ENCODE measurements around the gene OR10H1.
A peak's percentile ranks its signal among the peaks of the same experiment; 100 is the strongest.
"Not testable (repeated sequence)": the region's sequence is repeated elsewhere in the genome, so short reads cannot be mapped to it uniquely, and the experiment has no call there.

The OR10H1 gene

GRCh38 chr19:15815306-15815705, at the start of gene OR10H1:
Gene OR10H1, minus strand, starts transcription at chr19:15815664. Its CDS starts 7,627 bp downstream, at chr19:15808037.
- DNase-seq (ENCODE audit: low read depth in 3 of 3), result no peak

GRCh38 chr19:15864824-15865223, 49.4 kb upstream of the OR10H1 start:
- no peak for DNase-seq (ENCODE audit: low read depth in 3 of 3)

GRCh38 chr19:15863272-15863671, 47.8 kb upstream of the OR10H1 start:
- no peak for DNase-seq (ENCODE audit: low read depth in 3 of 3)

- DNase-seq (ENCODE audit: low read depth in 3 of 3), result no peak
Measured at GRCh38 chr19:15862444-15862843, 47.0 kb upstream of the OR10H1 start.

GRCh38 chr19:15860522-15860921, 45.1 kb upstream of the OR10H1 start:
- no peak for DNase-seq (ENCODE audit: low read depth in 3 of 3)

- no peak for DNase-seq (ENCODE audit: low read depth in 3 of 3)
Measured at GRCh38 chr19:15859187-15859586, 43.7 kb upstream of the OR10H1 start.

- DNase-seq (ENCODE audit: low read depth in 3 of 3), result no peak
Measured at GRCh38 chr19:15850385-15850784, 34.9 kb upstream of the OR10H1 start.

- no peak for DNase-seq (ENCODE audit: low read depth in 3 of 3)
Measured at GRCh38 chr19:15846923-15847322, 31.5 kb upstream of the OR10H1 start.

- DNase-seq (ENCODE audit: low read depth in 3 of 3), result not testable (repeated sequence)
Measured at GRCh38 chr19:15843894-15844222, 28.4 kb upstream of the OR10H1 start.

GRCh38 chr19:15843203-15843893, 27.9 kb upstream of the OR10H1 start:
- DNase-seq (ENCODE audit: low read depth in 3 of 3), result no peak

GRCh38 chr19:15841875-15842569, 26.6 kb upstream of the OR10H1 start:
- DNase-seq (ENCODE audit: low read depth in 3 of 3), result no peak

GRCh38 chr19:15840833-15841232, 25.4 kb upstream of the OR10H1 start:
- DNase-seq (ENCODE audit: low read depth in 3 of 3), result no peak

GRCh38 chr19:15839888-15840287, 24.4 kb upstream of the OR10H1 start:
- DNase-seq (ENCODE audit: low read depth in 3 of 3), result not testable (repeated sequence)

- DNase-seq (ENCODE audit: low read depth in 3 of 3), result no peak
Measured at GRCh38 chr19:15838351-15838750, 22.9 kb upstream of the OR10H1 start.

GRCh38 chr19:15837221-15837731, 21.8 kb upstream of the OR10H1 start:
- peak; percentile 2 to 6 (median 5) for DNase-seq (ENCODE audit: low read depth in 3 of 3)

- peak; percentile 90 to 95 (median 91) for DNase-seq (ENCODE audit: low read depth in 3 of 3)
Measured at GRCh38 chr19:15836330-15837220, 21.1 kb upstream of the OR10H1 start.

GRCh38 chr19:15835565-15836329, 20.3 kb upstream of the OR10H1 start:
- peak; percentile 9 to 27 (median 25) for DNase-seq (ENCODE audit: low read depth in 3 of 3)

GRCh38 chr19:15834232-15834631, 18.8 kb upstream of the OR10H1 start:
- not testable (repeated sequence) for DNase-seq (ENCODE audit: low read depth in 3 of 3)

- DNase-seq (ENCODE audit: low read depth in 3 of 3), result no peak
Measured at GRCh38 chr19:15831626-15832025, 16.2 kb upstream of the OR10H1 start.

GRCh38 chr19:15829786-15830185, 14.3 kb upstream of the OR10H1 start:
- no peak for DNase-seq (ENCODE audit: low read depth in 3 of 3)

GRCh38 chr19:15829306-15829698, 13.8 kb upstream of the OR10H1 start:
- no peak for DNase-seq (ENCODE audit: low read depth in 3 of 3)
